Osteocyte (in vitro differentiated cells): Measurements from ENCODE around the gene MYO5B. TPM values are rescaled to one million over a fixed set of nuclear protein-coding genes. Genes with fewer than 3 reads are reported as not detected.

Experiments used
- DNase-seq: peaks from one replicate; pipeline ENCODE4 v3.0.0; 2021; ENCODE audit warnings: mixed read lengths; ENCODE audit not compliant: unreplicated experiment; ENCODE audit errors: extremely low spot score
- H3K27ac Mint-ChIP-seq: one replicate; pipeline ENCODE4 v1.8.0; 2021; ENCODE audit warnings: mild to moderate bottlenecking, mixed read lengths; ENCODE audit not compliant: unreplicated experiment
- H3K27me3 Mint-ChIP-seq: one replicate; pipeline ENCODE4 v1.8.0; 2021; ENCODE audit warnings: mixed read lengths; ENCODE audit not compliant: unreplicated experiment
- H3K36me3 Mint-ChIP-seq: one replicate; pipeline ENCODE4 v1.8.0; 2021; ENCODE audit warnings: mixed read lengths; ENCODE audit not compliant: unreplicated experiment
- H3K4me1 Mint-ChIP-seq: one replicate; pipeline ENCODE4 v1.8.0; 2021; ENCODE audit warnings: mixed read lengths; ENCODE audit not compliant: unreplicated experiment
- H3K4me3 Mint-ChIP-seq: one replicate; pipeline ENCODE4 v1.8.0; 2021; ENCODE audit warnings: mild to moderate bottlenecking, moderate library complexity, mixed read lengths; ENCODE audit not compliant: unreplicated experiment
- H3K9me3 Mint-ChIP-seq: one replicate; pipeline ENCODE4 v1.8.0; 2021; ENCODE audit warnings: mixed read lengths; ENCODE audit not compliant: unreplicated experiment
- CTCF ChIP-seq: fragments of 200-600 bp; sonication (generic); IDR thresholded peaks from 2 replicates; pipeline ENCODE4 v1.5.0; 2021; ENCODE audit warnings: antibody characterized with exemption, mild to moderate bottlenecking, moderate library complexity
- total RNA-seq: library from RNA; stranded (reverse); gene quantifications from 2 replicates; pipeline ENCODE4 v1.2.1, GENCODE V29; 2021

Gene MYO5B
- total RNA-seq, 1 donor from 2014 or later, result not detected

GRCh38 chr18:50142441-50143120, 52.4 kb downstream of the MYO5B start:
- no peak for TF ChIP-seq CTCF
- Mint-ChIP-seq H3K27ac (no peak overlapping the region), H3K27me3 (no peaks in the 10 kb centered on the region), H3K36me3 (no peaks in the 10 kb centered on the region), H3K4me3 (no peak overlapping the region), H3K9me3 (no peaks in the 10 kb centered on the region), H3K4me1 (no peaks in the 10 kb centered on the region)
- DNase-seq, result no peak

GRCh38 chr18:50138181-50139064, 56.5 kb downstream of the MYO5B start:
- H3K27ac Mint-ChIP-seq, result no peak overlapping the region
- no peaks in the 10 kb centered on the region for H3K36me3 Mint-ChIP-seq
- no peaks in the 10 kb centered on the region for H3K27me3 Mint-ChIP-seq
- TF ChIP-seq CTCF, result no peak
- no peak overlapping the region for H3K4me3 Mint-ChIP-seq
- no peaks in the 10 kb centered on the region for H3K9me3 Mint-ChIP-seq
- H3K4me1 Mint-ChIP-seq, result no peaks in the 10 kb centered on the region
- DNase-seq, result no peak

- Mint-ChIP-seq H3K36me3 (no peaks in the 10 kb centered on the region), H3K27ac (no peak overlapping the region), H3K4me1 (no peaks in the 10 kb centered on the region), H3K9me3 (no peaks in the 10 kb centered on the region), H3K4me3 (no peak overlapping the region), H3K27me3 (peaks cover 2% of the 10 kb centered on the region)
- DNase-seq, result no peak
- no peak for TF ChIP-seq CTCF
Measured at GRCh38 chr18:50135903-50136302, 59.0 kb downstream of the MYO5B start.

DNA sequence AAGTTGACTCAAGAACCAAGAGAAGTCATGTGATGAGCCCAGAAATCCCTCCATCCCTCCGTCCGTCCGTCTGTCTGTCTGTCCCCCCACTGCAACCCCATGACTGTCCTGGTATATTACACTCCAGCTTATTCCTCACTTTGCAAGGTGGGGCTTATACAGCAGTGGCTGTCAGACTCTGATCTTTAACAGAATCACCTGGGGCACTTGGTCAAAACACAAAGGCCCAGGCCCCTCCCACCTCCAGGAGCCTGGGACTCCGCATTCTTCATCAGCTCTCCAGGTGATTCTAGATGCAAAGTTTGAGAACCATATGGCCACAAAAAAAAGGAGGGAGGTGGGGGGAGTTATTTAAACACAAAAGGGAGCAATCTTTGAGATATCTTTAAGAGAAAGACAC, 61.4 kb downstream of the MYO5B start:
- Mint-ChIP-seq H3K4me1 (no peaks in the 10 kb centered on the region), H3K4me3 (no peak overlapping the region)

More for the DNA sequence above, 61.4 kb downstream of the MYO5B start:
- Mint-ChIP-seq H3K9me3 (no peaks in the 10 kb centered on the region), H3K27me3 (peaks cover 2% of the 10 kb centered on the region), H3K36me3 (no peaks in the 10 kb centered on the region), H3K27ac (no peak overlapping the region)
- TF ChIP-seq CTCF, result no peak
- DNase-seq, result no peak
